Stimulated activated CD4-positive, alpha-beta T cell treated with anti-CD3 and anti-CD28 coated beads, Interleukin-12 subunit alpha, Interleukin-12 subunit beta, amount 100 ng/mL, for 4 hours (primary cell): ENCODE data around the gene CPM.
"Not testable (repeated sequence)": the region's sequence is repeated elsewhere in the genome, so short reads cannot be mapped to it uniquely, and the experiment has no call there.

ENCODE experiments used
- DNase-seq: peaks from one replicate; pipeline ENCODE4 v3.0.0-alpha.2; 2020

CPM gene

DNA sequence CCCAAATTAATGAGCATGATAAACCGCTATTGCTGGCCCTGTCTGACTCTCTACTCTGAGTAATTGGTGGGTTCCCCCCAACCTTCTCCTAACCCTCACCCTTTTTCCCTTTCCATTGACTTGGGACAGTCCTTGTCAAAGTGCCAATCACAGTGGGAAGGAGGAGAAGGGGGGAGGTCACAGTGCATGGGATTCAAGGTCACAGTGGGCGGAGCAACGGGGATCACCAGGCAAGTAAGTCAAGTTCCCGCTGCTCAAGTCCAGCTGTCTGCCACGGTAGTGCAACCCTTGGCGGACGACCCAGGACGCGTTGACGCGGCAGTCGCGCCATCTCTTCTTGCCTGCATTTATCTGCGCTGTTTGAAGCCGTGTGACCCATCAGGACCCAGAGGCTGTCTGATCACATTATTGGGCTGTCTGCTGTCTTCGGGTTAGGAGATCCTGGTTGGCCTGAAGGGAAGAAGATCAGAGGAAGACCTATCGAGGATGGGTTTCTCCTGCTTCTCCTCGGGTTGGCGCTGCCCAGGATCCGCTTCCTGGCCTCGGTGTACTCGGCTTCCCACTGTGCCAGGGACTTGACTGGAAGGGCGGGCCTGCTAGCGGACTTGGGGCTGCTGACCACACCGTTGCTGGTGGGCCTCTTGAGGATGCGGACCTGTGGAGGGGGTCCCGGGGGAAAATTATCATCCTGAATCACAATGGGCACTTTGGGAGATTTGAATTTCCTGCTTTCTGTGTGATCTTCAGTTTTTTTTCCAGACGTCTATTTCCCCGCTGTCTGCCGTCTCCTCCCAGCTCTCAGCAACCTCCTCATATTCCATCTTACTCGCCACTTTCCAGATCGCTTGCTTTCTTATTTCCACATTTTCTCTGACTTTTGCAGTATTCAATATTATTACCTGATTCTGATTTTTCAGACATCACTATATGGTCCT, 128.0 kb downstream of the CPM start:
- no peak for DNase-seq

DNA sequence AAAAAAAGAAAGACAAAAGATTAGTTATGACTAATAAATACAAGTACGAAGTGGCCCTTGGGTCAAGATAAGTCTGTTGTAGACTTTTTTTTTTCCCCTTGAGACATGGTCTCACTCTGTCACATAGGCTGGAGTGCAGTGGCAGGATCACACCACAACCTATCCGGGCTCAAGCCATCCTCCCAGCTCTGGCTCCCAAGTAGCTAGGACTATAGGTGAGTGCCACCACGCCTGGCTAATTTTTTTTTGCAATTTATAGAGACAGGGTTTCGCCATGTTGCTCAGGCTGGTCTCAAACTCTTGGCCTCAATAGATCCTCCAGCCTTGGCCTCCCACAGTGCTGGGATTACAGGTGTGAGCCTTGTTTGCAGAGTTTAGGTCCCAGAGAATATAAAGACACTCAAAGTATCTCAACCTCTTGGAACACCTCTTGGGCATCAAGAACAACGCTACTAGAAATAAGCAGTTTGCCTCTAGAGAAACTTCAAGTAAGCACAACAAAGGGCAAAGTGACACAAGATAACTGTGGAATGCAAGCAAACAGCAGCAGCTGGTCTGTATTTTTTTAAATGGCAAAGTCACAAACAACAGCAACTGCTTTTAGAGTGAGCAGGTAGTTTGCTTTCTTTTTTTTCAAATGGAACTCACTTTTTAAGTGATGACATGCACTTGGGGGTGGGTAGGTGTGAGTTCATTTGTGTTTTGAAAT, 128.9 kb downstream of the CPM start:
- no peak for DNase-seq

DNA sequence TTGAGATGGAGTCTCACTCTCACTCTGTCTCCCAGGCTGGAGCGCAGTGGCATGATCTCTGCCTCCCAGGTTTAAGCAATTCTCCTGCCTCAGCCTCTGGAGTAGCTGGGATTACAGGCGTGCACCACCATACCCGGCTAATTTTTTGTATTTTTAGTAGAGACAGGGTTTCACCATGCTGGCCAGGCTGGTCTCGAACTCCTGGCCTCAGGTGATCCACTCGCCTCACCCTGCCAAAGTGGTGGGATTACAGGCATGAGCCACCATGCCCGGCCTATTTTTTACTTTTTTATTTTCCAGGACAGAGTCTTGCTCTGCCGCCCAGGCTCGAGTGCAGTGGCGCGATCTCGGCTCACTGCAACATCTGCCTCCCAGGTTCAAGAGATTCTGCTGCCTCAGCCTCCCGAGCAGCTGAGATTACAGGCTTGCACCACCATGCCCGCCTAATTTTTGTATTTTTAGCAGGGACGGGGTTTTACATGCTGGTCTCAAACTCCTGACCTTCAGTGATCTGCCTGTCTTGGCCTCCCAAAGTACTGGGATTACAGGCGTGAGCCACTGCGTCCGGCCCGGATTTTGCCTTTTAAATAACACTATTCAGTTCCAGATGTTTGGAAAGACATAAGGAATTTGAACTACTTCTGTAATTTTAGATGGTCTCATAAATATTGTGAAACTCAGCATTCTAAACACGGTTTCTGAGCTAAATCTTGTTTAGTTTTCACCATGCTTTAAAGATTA, 129.9 kb downstream of the CPM start:
- not testable (repeated sequence) for DNase-seq

DNA sequence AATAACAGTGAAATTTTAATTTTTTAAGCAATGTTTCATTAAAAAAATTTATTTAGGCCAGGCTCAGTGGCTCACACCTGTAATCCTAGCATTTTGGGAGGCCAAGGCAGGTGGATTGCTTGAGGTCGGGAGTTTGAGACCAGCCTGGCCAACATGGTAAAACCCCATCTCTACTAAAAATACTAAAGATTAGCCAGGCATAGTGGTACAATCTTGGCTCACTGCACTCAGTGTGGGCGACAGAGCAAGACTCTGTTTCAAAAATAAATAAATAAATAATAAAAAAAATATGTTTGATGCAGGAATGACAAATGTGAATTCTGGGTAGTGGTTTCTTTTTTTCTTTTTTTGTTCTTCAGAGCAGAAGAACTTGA, 130.6 kb downstream of the CPM start:
- DNase-seq, result not testable (repeated sequence)
